ENCODE measurements around the gene ADAMTS13. TPM values are rescaled to one million over a fixed set of nuclear protein-coding genes. Genes with fewer than 3 reads are reported as not detected.

Gene ADAMTS13
- total and polyA plus RNA-seq, 2 donors = 1.8 to 3.7 TPM

- no peak overlapping the region for H3K4me3 ChIP-seq (ENCODE audit: low read depth, low read length)
- no peak for DNase-seq (ENCODE audit: extremely low spot score)
- H3K36me3 ChIP-seq (ENCODE audit: insufficient read depth) = no peaks in the 10 kb centered on the region
- no peak overlapping the region for H3K27ac ChIP-seq (ENCODE audit: low read depth)
- H3K4me1 ChIP-seq (ENCODE audit: insufficient read depth) = no peaks in the 10 kb centered on the region
- 67% methylated on average over 33 of the region's 33 CpGs for WGBS
These were observed 70.2 kb downstream of the ADAMTS13 start for GRCh38 chr9:133492061-133493021.

GRCh38 chr9:133493428-133493827 is 71.3 kb downstream of the ADAMTS13 start:
- H3K4me3 ChIP-seq (ENCODE audit: low read depth, low read length) = no peak overlapping the region
- WGBS = 89% methylated on average over 11 of the region's 11 CpGs
- no peaks in the 10 kb centered on the region for H3K4me1 ChIP-seq (ENCODE audit: insufficient read depth)
- H3K27ac ChIP-seq (ENCODE audit: low read depth) = no peak overlapping the region
- no peak for DNase-seq (ENCODE audit: extremely low spot score)
- H3K36me3 ChIP-seq (ENCODE audit: insufficient read depth) = no peaks in the 10 kb centered on the region

- 91% methylated on average over 23 of the region's 23 CpGs for WGBS
- H3K4me1 ChIP-seq (ENCODE audit: insufficient read depth) = no peaks in the 10 kb centered on the region
- no peaks in the 10 kb centered on the region for H3K36me3 ChIP-seq (ENCODE audit: insufficient read depth)
- no peak for DNase-seq (ENCODE audit: extremely low spot score)
- no peak overlapping the region for H3K27ac ChIP-seq (ENCODE audit: low read depth)
- no peak overlapping the region for H3K4me3 ChIP-seq (ENCODE audit: low read depth, low read length)
These were observed 71.8 kb downstream of the ADAMTS13 start for GRCh38 chr9:133493845-133494540.

- 69% methylated on average over 24 of the region's 24 CpGs for WGBS
- DNase-seq (ENCODE audit: extremely low spot score) = no peak
- Histone ChIP-seq H3K4me1 (ENCODE audit: insufficient read depth) (no peaks in the 10 kb centered on the region), H3K36me3 (ENCODE audit: insufficient read depth) (no peaks in the 10 kb centered on the region), H3K27ac (ENCODE audit: low read depth) (no peak overlapping the region), H3K4me3 (ENCODE audit: low read depth, low read length) (no peak overlapping the region)
These were observed 72.6 kb downstream of the ADAMTS13 start for GRCh38 chr9:133494636-133495326.

GRCh38 chr9:133495327-133496293 is 73.4 kb downstream of the ADAMTS13 start:
- Histone ChIP-seq H3K36me3 (ENCODE audit: insufficient read depth) (no peaks in the 10 kb centered on the region), H3K4me3 (ENCODE audit: low read depth, low read length) (no peak overlapping the region), H3K4me1 (ENCODE audit: insufficient read depth) (no peaks in the 10 kb centered on the region), H3K27ac (ENCODE audit: low read depth) (no peak overlapping the region)
- 92% methylated on average over 24 of the region's 24 CpGs for WGBS
- no peak for DNase-seq (ENCODE audit: extremely low spot score)

GRCh38 chr9:133496861-133497842 is 75.0 kb downstream of the ADAMTS13 start:
- H3K27ac ChIP-seq (ENCODE audit: low read depth) = no peak overlapping the region
- H3K36me3 ChIP-seq (ENCODE audit: insufficient read depth) = no peaks in the 10 kb centered on the region
- no peak for DNase-seq (ENCODE audit: extremely low spot score)
- H3K4me3 ChIP-seq (ENCODE audit: low read depth, low read length) = no peak overlapping the region
- WGBS = 61% methylated on average over 35 of the region's 35 CpGs
- no peaks in the 10 kb centered on the region for H3K4me1 ChIP-seq (ENCODE audit: insufficient read depth)

GRCh38 chr9:133499132-133499891 is 77.1 kb downstream of the ADAMTS13 start:
- 41% methylated on average over 19 of the region's 19 CpGs for WGBS
- Histone ChIP-seq H3K4me3 (ENCODE audit: low read depth, low read length) (no peak overlapping the region), H3K4me1 (ENCODE audit: insufficient read depth) (no peaks in the 10 kb centered on the region), H3K36me3 (ENCODE audit: insufficient read depth) (no peaks in the 10 kb centered on the region), H3K27ac (ENCODE audit: low read depth) (peak overlapping the region; percentile 33)
- DNase-seq (ENCODE audit: extremely low spot score) = no peak

GRCh38 chr9:133499892-133500270 is 77.7 kb downstream of the ADAMTS13 start:
- Histone ChIP-seq H3K27ac (ENCODE audit: low read depth) (no peak overlapping the region), H3K4me3 (ENCODE audit: low read depth, low read length) (no peak overlapping the region), H3K4me1 (ENCODE audit: insufficient read depth) (no peaks in the 10 kb centered on the region), H3K36me3 (ENCODE audit: insufficient read depth) (no peaks in the 10 kb centered on the region)
- WGBS = 75% methylated on average over 12 of the region's 12 CpGs
- no peak for DNase-seq (ENCODE audit: extremely low spot score)

GRCh38 chr9:133502112-133502511 is 79.9 kb downstream of the ADAMTS13 start:
- DNase-seq (ENCODE audit: extremely low spot score) = no peak
- H3K36me3 ChIP-seq (ENCODE audit: insufficient read depth) = no peaks in the 10 kb centered on the region
- no peak overlapping the region for H3K4me3 ChIP-seq (ENCODE audit: low read depth, low read length)
- no peak overlapping the region for H3K27ac ChIP-seq (ENCODE audit: low read depth)
- H3K4me1 ChIP-seq (ENCODE audit: insufficient read depth) = no peaks in the 10 kb centered on the region
- WGBS = 99% methylated on average over 1 of the region's 1 CpG

- DNase-seq (ENCODE audit: extremely low spot score) = no peak
- no peaks in the 10 kb centered on the region for H3K36me3 ChIP-seq (ENCODE audit: insufficient read depth)
- WGBS = 83% methylated on average over 13 of the region's 13 CpGs
- H3K27ac ChIP-seq (ENCODE audit: low read depth) = no peak overlapping the region
- peaks cover 4% of the 10 kb centered on the region for H3K4me1 ChIP-seq (ENCODE audit: insufficient read depth)
- no peak overlapping the region for H3K4me3 ChIP-seq (ENCODE audit: low read depth, low read length)
These were observed 83.1 kb downstream of the ADAMTS13 start for GRCh38 chr9:133505186-133505830.
